Endothelial cell of umbilical vein (primary cell): ENCODE results near the gene PXYLP1. TPM values are rescaled to one million over a fixed set of nuclear protein-coding genes. Genes with fewer than 3 reads are reported as not detected.

Experiments used
- polyA plus RNA-seq, 4 experiments: library from polyadenylated mRNA; depleted of rRNA in 3 of 4; stranded (reverse) in 3 of 4; unstranded in 1 of 4; fragments of >200 nt; gene quantifications; 2 replicates each; pipeline versions ENCODE4 v1.2.1 to v1.2.3, GENCODE V29; 2011 to 2012; ENCODE audit warnings: missing spikeins in 1 of 4
- total RNA-seq: library from RNA; stranded (reverse); gene quantifications from 2 replicates; pipeline ENCODE4 v1.2.3, GENCODE V29; 2021

The PXYLP1 gene
- total and polyA plus RNA-seq, 2 donors (not counting 3 experiments of a cell fraction or from before 2014, with no cell fraction given) = 0.84 to 1.7 TPM

Other genes starting within 250 kb of the PXYLP1 start
- gene SPSB4, start 180.5 kb upstream of the PXYLP1 start, total RNA-seq = 0.14 and 0.22 TPM in 2 replicates
- 0.06 TPM in 1 of 2 replicates, not detected in the other for gene SPSB4, start 180.5 kb upstream of the PXYLP1 start, polyA plus RNA-seq
- gene ZBTB38, start 136.7 kb downstream of the PXYLP1 start, total RNA-seq = 83.4 and 85.2 TPM in 2 replicates
- 25.5 and 31.1 TPM in 2 replicates for gene ZBTB38, start 136.7 kb downstream of the PXYLP1 start, polyA plus RNA-seq